HG03378 (cell line): ENCODE results near the gene SCD.

Experiments
- ATAC-seq: cut with Tn5 transposase; IDR thresholded peaks from one replicate; pipeline ENCODE4 v1.9.1; 2021; ENCODE audit warnings: mild to moderate bottlenecking, moderate library complexity; ENCODE audit not compliant: unreplicated experiment

SCD gene

GRCh38 chr10:100391163-100392002 lies 44.4 kb downstream of the SCD start:
- no peak for ATAC-seq

DNA sequence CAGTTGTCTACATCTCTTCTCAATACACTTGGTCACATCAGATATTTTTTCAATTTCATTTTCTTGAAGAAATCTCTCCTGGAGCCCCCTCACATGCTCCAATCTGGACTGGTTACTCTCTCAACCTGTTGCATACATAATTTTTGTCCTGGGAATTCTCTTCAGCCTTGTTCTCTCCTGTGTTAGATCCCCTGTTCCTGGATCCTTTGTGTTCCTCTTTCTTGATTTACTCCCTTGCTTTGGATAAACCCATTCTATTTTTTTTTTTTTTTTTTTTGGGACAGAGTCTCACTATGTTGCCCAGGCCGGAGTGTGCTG lies 45.6 kb downstream of the SCD start:
- no peak for ATAC-seq

- no peak for ATAC-seq
Observed at GRCh38 chr10:100395626-100396025, 48.6 kb downstream of the SCD start.

GRCh38 chr10:100396605-100397004 lies 49.6 kb downstream of the SCD start:
- ATAC-seq: no peak

GRCh38 chr10:100401631-100402328 lies 54.7 kb downstream of the SCD start:
- ATAC-seq: no peak

GRCh38 chr10:100403734-100404133 lies 56.7 kb downstream of the SCD start:
- ATAC-seq: no peak

- ATAC-seq: no peak
Observed at GRCh38 chr10:100413173-100413572, 66.1 kb downstream of the SCD start.
